NT2/D1 (cell line): ENCODE data around the gene DNAJB8.

Experiments
- DNase-seq: peaks from one replicate; pipeline ENCODE4 v3.0.0-alpha.2; 2011; ENCODE audit warnings: low read depth, low spot score
- H3K27me3 ChIP-seq: 2 replicates; pipeline ENCODE4 v1.6.0; 2011; ENCODE audit warnings: mild to moderate bottlenecking; ENCODE audit not compliant: insufficient read length, insufficient read depth
- H3K36me3 ChIP-seq: 2 replicates; pipeline ENCODE4 v1.6.1; 2011; ENCODE audit warnings: mild to moderate bottlenecking, low read length, mixed read lengths; ENCODE audit not compliant: insufficient read depth, insufficient read length
- H3K4me1 ChIP-seq: 2 replicates; pipeline ENCODE4 v1.5.1; 2011; ENCODE audit not compliant: insufficient read depth, insufficient read length
- H3K4me3 ChIP-seq: 2 replicates; pipeline ENCODE4 v1.5.1; 2011; ENCODE audit warnings: low read depth; ENCODE audit not compliant: insufficient read length
- H3K9ac ChIP-seq: 2 replicates; pipeline ENCODE4 v1.6.0; 2011; ENCODE audit warnings: low read depth; ENCODE audit not compliant: insufficient read length
- H3K9me3 ChIP-seq: 2 replicates; pipeline ENCODE4 v1.5.1; 2011; ENCODE audit warnings: mild to moderate bottlenecking, low read length; ENCODE audit not compliant: insufficient read depth
- SUZ12 ChIP-seq: IDR thresholded peaks from 2 replicates; pipeline ENCODE4 v1.6.1; 2011; ENCODE audit not compliant: insufficient read length, insufficient read depth; ENCODE audit errors: extremely low read depth
- YY1 ChIP-seq: IDR thresholded peaks from 2 replicates; pipeline ENCODE4 v1.6.1; 2011; ENCODE audit not compliant: insufficient read length, insufficient read depth
- ZNF274 ChIP-seq: IDR thresholded peaks from 2 replicates; pipeline ENCODE4 v1.6.1; 2011; ENCODE audit warnings: mild to moderate bottlenecking, low read depth, low read length

DNAJB8 gene

DNA sequence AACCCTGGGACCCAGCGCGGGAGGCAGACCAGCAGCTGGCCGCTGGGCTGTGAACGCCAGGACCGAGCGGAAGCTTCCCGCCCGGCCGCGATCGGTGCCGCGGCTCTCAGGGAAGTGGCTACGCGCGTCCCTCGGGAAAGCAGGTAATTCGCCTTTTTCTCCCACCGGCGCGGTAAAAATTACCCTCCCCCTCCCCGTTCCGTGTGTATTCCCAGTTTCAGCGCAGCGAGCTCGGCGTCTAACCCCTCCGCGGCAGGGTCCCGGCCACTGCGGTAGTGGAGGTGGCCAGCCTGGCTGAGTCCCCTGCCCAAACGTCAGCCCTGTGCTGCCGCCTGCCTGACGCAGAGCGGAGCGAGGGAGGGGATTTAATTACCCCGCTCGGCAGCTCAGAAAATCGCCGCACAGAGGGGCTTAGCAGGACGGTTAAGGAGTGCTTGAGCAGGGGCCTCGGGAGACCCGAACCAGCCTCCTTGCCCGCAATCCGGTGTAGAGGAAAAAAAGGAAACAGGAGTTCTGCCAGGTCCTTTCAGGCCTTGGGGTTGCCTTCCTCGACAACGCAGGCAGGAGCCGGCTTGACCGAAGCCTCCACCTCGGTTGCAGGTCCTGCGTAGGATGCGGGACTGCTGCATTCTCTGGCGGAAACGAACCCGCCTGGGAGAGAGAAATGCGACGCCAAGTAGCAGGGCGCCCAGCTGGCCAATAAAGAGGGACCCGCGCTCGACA lies 23.4 kb upstream of the DNAJB8 start:
- H3K4me1 ChIP-seq, result peaks cover 44% of the 10 kb centered on the region
- H3K36me3 ChIP-seq, result peaks cover 6% of the 10 kb centered on the region
- DNase-seq, result no peak
- TF ChIP-seq SUZ12, result peak; percentile 41
- no peak for TF ChIP-seq YY1
- peak overlapping the region; percentile 78 for H3K4me3 ChIP-seq
- H3K9me3 ChIP-seq, result no peaks in the 10 kb centered on the region
- H3K27me3 ChIP-seq, result peaks cover 96% of the 10 kb centered on the region
- H3K9ac ChIP-seq, result peak overlapping the region; percentile 86

DNA sequence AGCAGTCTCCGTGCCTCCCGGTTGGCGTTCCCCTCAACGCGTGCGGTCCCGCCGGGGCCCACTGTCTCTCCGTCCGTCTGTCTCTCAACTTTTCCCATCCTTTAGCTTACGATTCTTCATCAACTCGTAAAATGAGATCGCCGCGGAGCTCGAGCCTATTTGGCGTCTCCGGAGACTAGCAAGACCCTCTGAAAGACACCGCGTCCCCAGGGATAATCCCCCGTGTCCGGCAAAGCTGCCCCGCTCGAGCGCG lies 22.9 kb upstream of the DNAJB8 start:
- TF ChIP-seq ZNF274 (no peak), SUZ12 (no peak), YY1 (no peak)
- H3K9me3 ChIP-seq, result no peaks in the 10 kb centered on the region
- peak overlapping the region; percentile 86 for H3K9ac ChIP-seq
- peaks cover 6% of the 10 kb centered on the region for H3K36me3 ChIP-seq
- H3K4me1 ChIP-seq, result peaks cover 49% of the 10 kb centered on the region
- no peak for DNase-seq
- H3K27me3 ChIP-seq, result peaks cover 96% of the 10 kb centered on the region
- peak overlapping the region; percentile 78 for H3K4me3 ChIP-seq

GRCh38 chr3:128488991-128489673 lies 22.4 kb upstream of the DNAJB8 start:
- peaks cover 49% of the 10 kb centered on the region for H3K4me1 ChIP-seq
- peak overlapping the region; percentile 78 for H3K4me3 ChIP-seq
- no peak for DNase-seq
- no peaks in the 10 kb centered on the region for H3K9me3 ChIP-seq
- TF ChIP-seq YY1 (no peak), SUZ12 (no peak)
- peaks cover 6% of the 10 kb centered on the region for H3K36me3 ChIP-seq
- H3K27me3 ChIP-seq, result peaks cover 92% of the 10 kb centered on the region
- peak overlapping the region; percentile 86 for H3K9ac ChIP-seq

GRCh38 chr3:128488636-128488990 lies 21.9 kb upstream of the DNAJB8 start:
- Histone ChIP-seq H3K4me1 (peaks cover 48% of the 10 kb centered on the region), H3K9ac (peak overlapping the region; percentile 68), H3K27me3 (peaks cover 92% of the 10 kb centered on the region), H3K36me3 (peaks cover 6% of the 10 kb centered on the region), H3K4me3 (peak overlapping the region; percentile 78), H3K9me3 (no peaks in the 10 kb centered on the region)
- DNase-seq, result no peak
- TF ChIP-seq ZNF274, result no peak
- TF ChIP-seq SUZ12, result no peak
- no peak for TF ChIP-seq YY1

GRCh38 chr3:128487813-128488635 lies 21.3 kb upstream of the DNAJB8 start:
- Histone ChIP-seq H3K9ac (peak overlapping the region; percentile 90), H3K4me3 (peak overlapping the region; percentile 78), H3K9me3 (no peaks in the 10 kb centered on the region), H3K27me3 (peaks cover 89% of the 10 kb centered on the region), H3K36me3 (peaks cover 6% of the 10 kb centered on the region), H3K4me1 (peaks cover 44% of the 10 kb centered on the region)
- DNase-seq, result peak; percentile 76
- TF ChIP-seq SUZ12 (peak; percentile 58), ZNF274 (no peak)

DNA sequence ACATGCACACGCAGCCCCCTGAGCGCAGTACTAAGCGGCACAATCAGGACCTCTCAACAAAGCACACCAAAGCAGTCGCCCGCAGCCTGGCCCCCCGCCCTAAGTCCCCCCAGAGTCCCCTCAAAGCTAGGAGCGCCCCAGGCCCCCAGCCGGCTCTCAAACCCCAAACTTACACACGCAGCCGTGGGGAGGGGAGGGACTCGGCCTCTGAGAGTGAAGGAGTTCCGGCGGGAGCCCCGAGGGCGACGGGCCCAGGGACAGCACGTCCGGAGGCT lies 20.8 kb upstream of the DNAJB8 start:
- Histone ChIP-seq H3K4me3 (peak overlapping the region; percentile 78), H3K9ac (peak overlapping the region; percentile 90), H3K27me3 (peaks cover 85% of the 10 kb centered on the region), H3K36me3 (peaks cover 6% of the 10 kb centered on the region), H3K4me1 (peaks cover 43% of the 10 kb centered on the region), H3K9me3 (no peaks in the 10 kb centered on the region)
- TF ChIP-seq SUZ12 (no peak), ZNF274 (no peak), YY1 (no peak)
- DNase-seq, result no peak

DNA sequence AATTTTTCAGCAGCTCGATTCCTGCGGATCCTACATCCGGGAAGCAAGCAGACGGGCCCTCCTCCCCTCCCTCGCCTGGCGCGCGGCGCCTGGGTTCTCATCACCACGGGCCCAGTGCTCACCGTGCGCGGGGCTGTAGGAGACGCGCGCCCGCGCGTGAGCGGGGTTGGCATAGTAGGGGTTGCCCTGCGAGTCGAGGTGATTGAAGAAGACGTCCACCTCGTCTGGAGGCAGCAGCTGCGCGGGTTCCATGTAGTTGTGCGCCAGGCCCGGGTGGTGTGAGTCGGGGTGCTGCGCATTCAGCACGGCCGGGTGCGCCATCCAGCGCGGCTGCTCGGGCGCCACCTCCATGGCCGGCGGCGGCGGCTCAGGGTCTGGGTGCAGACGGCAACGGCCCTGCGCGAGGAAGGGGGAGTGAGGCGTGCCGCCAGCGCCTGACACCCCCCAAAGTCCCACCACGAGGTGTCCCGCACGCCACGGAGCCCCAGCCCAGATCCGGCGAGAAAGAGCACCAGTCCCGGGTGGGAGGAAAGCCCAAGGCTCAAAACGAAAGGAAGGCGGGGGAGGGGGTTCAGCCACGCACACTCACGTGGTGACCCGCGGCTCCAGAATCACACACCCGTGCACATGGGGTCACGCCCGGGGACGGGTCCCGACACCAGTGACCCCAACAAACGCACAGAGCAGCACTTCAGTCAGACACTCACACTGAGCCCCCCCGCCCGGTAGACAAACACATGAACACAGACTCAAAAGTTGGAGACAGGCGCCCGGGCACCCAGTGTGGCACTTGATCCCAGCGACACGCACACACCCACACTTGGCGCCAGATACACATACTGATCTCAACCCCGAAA lies 20.2 kb upstream of the DNAJB8 start:
- Histone ChIP-seq H3K9me3 (no peaks in the 10 kb centered on the region), H3K36me3 (peaks cover 6% of the 10 kb centered on the region), H3K9ac (peak overlapping the region; percentile 90), H3K4me3 (peak overlapping the region; percentile 78), H3K27me3 (peaks cover 84% of the 10 kb centered on the region), H3K4me1 (peaks cover 45% of the 10 kb centered on the region)
- no peak for DNase-seq
- TF ChIP-seq YY1 (no peak), SUZ12 (peak; percentile 30), ZNF274 (no peak)
